ENCODE data around the gene BICD1.

Gene BICD1

DNA sequence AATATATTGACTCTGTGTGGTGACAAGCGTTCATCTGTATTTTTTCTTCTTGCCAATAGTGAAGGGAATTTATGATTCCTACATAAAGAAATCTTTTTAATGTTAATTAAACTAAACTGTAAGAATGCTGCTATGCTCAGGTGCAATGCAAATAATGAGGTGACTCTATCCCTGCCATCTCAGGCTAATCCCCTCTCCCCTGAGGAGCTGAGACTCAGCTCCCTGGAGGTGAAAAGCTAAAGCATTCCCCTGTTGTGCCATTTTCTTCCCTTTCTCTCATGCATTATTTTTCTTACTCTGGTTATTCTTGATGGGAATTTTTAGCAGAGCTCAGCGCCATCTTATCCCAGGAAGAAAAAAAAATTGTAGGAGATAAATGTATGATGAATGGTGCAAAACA is 178.8 kb downstream of the BICD1 start:
- no peak for DNase-seq

DNA sequence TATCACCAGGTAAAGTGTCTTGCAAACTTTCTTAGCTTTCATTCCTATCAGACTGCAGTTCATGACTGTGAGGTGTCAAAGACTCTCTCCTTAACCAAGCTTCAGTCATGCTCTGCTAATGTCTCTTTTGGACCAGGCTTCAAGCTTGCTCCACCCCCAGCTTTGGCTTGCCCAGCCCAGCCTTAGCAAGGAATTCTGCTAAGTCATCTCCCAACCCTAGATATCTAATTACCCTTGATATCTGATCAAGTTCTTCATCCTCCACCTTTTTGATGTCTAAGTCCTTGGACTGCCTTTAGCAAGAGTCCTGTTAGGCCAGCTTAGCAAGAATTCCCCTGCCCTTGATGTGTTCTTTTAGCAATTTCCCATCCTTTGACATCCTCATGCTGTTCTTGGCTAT is 183.8 kb downstream of the BICD1 start:
- no peak for DNase-seq

DNA sequence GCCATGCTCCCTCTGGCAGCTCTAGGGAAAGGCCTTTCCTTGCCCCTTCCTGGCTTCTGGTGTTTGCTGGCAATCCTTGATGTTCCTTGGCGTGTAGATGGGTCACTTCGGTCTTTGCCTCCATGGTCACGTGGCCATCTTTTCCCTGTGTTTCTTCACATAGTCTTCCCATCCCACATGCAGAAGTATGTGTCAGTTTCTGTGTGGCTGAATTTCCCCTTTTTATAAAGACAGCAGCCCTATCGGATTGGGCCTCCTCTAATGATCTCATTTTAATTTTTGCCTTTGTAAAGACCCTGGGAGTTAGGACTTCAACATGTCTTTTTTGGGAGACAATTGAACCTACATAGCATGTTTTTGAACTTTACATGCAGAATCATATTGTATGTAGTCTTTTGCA is 185.5 kb downstream of the BICD1 start:
- no peak for DNase-seq

DNA sequence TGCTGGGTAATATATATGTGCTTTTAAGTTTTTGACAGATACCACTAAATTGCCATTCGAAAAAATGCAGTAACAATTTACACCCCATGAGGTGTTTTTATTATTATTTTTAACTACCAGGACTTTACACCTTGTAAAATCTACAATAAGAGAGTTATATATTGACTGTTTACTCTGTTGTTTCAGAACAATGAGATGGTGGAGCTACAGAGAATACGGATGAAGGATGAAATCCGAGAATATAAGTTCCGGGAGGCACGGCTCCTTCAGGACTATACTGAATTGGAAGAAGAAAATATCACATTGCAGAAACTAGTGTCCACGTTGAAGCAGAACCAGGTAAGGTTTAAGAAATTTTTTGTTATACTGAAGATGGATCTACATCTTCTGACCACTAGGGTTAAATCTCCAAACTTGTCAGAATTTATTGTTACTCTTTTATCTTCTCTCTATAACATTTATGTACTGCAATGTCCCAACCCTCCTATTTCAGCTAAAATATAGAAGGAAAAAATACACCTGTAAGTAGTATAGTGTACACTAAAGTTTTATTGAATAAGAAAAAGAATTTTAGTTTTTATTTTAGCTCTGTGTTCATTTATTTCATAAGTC is 187.3 kb downstream of the BICD1 start:
- no peak for DNase-seq

DNA sequence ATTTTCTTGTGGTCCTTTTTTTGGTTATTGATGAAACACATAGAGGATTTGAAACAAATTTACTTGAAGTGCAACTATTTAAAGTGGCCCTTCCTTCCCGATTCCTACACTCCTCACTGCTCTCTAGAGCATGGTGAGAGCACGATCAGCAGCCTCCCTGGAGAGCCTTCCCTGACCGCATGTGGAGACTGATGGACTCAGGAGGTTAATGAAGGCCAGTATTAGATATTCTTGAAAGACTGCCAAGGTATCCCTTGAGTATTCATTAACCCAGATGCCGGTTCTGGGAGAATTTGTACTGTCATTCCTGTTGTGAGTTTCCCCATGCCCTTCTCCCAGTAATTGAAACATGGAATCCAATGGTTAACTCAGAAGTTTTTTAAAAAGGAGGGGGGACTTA is 189.9 kb downstream of the BICD1 start:
- DNase-seq: no peak

DNA sequence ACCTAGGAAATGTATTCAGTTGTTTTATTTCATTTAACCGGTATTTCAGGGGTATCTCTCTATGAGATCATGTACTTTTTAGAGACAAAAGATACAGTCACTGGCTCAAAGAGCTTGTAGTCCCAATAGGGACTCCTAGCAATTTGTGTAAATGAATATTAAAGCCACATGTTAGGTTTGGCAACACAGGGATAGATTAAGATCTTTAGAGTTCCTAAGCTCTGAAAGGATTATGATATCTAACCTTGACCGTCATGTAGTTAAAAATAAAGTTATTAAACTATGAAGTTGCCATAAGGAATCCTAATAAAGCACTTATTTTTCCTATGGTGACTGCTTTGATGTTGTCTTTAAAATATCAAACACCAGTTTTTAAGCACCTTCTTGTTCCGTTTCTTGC is 192.3 kb downstream of the BICD1 start:
- DNase-seq: no peak

DNA sequence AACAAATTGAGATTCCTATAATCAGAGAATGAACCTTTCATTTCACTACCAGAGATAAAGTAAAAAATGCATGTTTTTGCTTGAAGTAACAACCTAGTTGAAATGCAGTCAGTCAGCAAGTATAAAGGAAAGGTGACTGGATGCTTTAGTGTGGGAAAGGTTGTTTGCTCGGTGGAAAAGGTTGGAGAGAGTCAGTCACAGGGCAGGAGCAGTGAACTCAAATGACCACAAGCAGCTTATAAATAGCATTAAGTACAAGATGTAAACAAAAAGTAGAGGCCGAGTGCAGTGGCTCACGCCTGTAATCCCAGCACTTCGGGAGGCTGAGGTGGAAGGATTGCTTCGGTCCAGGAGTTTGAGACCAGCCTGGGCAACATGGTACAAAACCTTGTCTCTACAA is 194.6 kb downstream of the BICD1 start:
- DNase-seq: no peak

DNA sequence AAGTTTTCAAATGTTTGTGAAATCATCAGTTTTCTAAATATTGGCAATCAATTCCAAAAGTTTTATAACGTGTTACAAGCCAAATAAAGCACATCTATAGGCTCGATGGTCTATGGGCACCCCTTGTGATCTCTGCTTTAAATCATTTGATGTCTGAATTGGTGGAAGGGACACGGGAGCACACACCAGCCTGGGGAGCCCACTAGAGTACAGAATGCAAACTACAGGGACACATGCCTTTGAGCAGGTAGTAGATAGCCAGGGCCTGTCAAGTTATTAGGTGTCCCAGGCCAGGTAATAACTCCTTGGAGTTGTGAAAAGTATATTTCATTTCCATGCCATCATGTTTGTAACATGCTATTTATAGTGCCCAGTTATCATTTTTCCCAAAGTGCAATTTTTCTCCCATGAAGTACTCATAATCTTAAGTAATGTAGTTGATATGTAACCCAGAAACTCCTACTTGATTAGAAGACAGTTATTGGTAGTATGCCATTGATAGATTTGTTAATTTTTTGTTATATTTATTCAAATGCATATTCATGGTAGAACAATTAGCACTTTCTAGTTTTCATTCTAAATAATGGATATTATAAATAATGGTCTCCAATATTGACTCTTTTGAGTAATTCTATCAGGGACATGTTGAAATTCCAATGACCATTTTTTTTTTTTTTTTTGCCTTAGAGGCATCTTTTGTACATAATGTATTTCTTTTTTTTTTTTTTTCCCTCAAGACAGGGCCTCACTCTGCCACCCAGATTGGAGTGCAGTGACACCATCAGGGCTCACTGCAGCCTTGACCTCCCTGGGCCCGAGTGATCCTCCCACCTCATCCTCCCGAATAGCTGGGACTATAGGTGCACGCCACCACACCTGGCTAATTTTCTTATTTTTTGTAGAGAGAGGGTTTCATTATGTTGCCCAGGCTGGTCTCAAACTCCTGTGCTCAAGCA is 195.8 kb downstream of the BICD1 start:
- no peak for DNase-seq

DNA sequence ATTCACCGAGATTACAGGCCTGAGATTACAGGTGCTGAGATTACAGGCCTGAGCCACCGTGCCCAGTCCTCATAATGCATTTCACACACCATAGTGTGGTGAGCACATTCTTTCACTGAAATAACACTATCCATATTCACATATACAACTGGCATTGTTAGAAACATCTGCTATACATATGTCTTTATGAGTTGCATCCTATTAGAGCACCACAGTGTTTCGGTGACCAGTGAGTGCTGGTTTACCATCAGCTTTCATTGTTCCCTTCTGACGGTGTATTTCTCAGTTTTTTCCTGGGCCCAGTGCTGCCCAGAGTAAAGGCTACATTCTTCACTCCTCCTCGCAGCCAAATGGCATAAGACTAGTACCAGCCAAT is 196.5 kb downstream of the BICD1 start:
- no peak for DNase-seq

DNA sequence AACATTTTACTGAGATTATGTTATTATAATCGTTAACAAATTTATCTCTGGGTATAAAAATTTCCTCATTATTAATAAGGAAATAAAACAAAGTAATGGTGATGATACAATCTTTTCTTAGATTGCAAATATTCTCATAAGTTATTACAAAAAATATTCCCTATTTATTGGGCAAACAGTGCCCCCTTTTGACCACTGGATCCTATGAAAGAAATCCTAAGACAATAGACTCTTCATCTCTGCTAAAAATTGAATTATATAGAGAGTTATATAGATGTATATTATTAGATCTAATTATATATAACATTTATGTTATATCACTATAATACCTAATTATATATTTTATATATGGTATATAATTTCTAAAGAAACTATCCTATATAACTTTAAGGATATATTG is 198.5 kb downstream of the BICD1 start:
- no peak for DNase-seq

DNA sequence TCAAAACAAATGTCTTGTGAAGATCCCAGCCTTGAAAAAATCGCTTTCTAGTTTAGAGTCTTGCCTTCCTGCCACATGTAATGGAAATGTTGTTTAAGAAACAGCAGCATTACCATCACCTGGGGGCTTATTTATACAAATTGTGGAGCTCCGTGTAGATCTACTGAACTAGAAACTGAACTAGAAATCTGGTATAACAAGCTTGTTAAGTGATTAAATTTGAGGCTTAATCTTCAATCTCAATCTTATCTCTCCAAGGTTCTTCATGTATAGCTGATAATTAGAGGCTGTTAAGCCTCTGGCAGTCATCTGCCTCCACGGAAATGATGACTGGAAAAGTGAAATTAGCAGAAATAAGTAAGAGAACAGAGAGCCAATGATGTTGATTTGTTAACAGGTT is 200.7 kb downstream of the BICD1 start:
- no peak for DNase-seq

DNA sequence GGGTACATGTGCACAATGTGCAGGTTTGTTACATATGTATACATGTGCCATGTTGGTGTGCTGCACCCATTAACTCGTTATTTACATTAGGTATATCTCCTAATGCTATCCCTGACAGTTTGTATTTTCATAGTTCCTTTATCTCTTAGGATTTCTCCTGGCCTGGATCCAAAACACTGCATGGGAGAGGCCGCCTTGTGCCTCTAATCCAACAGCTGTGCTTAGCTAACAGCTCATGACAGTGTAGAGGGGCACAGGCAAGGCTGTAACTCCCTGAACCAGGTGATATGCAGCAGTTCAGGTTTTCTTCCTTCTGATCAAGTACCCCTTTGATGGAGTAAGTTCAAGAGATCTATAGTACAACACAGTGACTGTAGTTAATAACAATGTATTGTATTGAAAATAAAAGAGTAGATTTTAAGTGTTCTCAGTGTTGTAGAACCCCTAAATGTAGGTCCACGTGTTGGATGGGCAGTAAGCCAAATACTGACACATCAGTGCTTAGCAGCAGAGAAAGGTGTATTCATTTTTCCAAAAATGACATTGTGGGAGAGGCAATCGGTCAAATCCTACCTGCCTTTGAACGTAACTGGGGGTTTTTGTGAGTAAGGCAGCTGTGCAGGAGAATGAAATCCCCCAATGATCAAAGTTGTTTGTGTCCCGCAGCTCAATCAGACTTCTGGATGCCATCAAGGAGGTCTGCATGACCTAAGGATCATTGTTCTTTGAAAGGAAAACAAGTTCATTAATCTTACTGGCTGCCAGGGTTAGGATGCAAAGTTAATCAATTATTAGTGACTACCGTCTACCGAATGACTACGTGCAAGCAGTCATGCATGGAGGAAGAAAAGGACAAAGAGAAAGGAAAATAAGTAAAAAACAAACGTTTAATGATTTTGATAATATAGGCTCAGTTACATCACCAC is 203.4 kb downstream of the BICD1 start:
- no peak for DNase-seq

DNA sequence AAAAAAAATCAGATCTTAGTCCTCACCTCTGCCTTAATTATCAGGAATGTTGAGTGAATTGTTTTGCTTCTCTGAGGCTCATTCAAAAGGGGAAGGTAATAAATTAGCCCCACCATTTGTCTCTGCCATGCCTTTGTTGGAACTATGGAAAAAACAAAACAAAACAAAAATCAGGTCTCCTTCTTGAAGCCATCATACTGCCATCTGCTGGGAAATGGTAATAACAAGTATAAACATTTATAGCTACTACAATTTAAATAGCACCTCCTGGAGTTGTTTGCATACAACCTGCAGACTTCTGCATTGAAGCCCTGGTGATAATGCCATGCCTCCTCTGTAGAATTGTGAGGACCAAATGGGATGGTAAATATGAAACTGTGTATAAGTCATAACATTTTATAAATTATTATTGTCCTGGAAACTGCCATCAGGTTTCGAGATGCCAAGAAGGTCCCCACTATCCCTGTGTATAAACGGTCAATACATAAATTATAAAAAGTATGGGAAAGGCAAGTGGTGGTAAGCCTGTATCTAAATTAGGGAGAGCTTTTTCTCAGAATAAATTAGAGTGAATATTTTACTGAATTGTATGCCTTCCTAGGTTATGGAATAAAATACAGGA is 205.5 kb downstream of the BICD1 start:
- no peak for DNase-seq

DNA sequence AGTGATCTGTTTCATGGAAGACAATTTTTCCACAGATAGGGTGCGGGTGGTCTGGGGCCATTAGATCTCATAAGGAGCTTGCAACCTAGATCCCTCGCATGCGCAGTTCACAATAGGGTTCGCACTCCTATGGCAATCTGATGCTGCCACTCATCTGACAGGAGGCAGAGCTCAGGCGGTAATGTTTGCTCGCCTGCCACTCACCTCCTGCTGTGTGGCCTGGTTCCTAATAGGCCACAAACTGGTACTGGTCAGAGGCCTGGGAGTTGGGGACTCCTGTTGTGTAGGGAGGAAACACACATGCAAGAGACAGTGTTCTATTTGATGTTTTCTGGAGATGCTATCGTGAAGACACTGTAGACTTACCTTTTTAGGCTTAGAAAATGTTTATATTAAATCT is 215.7 kb downstream of the BICD1 start:
- no peak for DNase-seq

DNA sequence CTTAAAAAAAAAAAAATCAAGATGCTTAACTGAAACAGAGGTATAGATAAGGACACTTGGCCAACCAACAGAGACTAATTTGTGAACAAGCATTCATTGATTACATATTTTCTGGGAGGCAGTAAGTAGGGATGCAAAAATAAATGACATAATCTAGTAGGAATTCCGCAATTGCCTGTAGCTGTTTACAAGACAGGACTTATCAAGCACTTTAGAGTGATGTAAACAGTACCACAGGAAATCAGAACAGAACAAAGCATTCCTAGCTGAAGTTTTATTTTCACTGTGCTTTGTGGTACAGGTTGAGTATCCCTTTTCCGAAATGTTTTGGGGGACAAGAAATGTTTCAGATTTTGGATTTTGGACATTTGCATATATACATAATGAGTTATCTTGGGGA is 224.5 kb downstream of the BICD1 start:
- no peak for DNase-seq

DNA sequence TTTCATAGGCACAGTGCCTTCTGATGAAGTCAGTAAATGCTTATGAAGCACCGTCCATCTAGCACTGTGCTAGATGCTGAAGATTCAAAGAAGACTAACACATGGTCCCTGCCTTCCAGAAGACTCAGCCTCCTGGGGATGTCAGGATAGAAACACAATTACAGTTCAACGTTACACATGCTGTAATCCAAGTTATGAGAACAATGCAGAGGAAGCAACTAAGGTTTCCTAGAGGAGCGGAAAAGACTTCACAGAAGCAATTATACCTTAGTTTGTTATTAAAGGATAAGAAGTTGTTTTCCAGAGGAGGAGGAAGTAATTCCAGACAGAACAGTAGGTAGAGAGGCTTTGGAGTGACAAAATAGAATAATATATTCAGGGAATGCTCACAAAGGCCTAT is 225.8 kb downstream of the BICD1 start:
- no peak for DNase-seq

DNA sequence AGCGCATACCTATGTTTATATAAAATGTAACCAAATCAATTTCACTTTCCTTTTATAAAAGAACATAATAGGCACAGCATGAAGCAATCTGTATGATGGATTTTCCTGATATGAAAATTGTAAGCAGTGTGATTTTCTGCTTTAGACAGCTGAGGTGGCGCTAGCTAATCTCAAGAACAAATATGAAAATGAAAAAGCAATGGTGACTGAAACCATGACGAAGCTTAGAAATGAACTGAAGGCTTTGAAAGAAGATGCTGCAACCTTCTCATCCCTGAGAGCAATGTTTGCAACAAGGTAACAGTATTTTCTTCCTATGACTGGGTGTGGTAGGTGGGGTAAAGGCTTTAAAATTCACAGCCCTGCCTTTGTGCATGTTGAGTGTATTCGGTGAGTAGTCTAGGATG is 227.7 kb downstream of the BICD1 start:
- DNase-seq: no peak

DNA sequence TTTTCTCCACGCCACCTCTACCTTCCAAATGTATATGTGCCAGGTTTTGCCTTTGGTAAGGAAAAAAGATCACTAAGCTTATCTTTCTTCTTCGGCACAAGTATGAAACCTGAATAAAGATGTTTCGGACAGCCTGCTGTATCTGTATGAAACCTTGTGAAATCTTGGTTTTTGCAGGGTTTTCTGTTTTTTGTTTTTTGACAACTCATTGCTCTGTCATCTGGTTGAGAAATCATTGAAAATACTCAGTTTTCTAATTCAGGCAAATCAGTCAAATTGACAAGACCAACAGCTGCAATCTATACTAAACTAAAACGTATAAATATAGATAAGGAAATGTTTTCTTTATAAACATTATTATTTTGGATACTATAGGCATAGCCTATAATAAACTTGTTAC is 229.6 kb downstream of the BICD1 start:
- DNase-seq: no peak

DNA sequence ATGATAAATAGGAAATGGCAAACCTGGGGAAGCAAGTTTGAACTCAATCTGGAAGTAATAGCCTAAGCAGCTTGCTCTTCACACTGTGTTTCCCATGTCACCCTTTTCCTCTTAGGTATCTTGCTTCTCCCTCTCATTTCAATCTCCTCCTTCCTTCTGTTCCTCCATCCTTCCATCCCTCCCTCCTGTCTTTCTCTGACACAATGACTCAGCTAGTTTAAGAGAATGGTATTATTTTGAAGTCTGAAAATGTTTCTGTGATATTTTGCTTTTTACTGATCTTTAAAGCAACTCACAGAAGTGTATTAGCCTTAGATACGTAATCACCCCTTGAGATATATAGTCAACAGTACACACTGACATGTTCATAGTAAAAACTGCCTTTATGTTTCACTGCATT is 236.8 kb downstream of the BICD1 start:
- DNase-seq: no peak

DNA sequence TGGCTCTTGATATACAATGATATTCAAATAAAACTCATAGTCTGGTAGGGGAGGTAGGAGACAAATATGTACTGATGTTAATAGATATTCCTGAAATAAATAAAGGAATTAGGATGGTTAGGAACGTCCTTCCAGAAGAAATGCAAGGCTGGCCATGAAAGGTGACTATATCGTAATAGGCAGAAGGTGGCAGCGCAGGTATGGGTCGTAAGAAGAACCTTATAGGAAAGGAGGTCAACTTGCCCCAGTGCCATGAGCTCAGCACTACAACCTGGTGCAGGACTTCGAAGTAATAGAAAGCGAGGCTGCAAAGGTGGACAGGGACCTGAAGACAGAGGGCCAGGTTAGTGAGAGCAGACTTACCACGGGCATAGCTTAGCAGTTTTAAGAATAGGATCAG is 237.4 kb downstream of the BICD1 start:
- no peak for DNase-seq

DNA sequence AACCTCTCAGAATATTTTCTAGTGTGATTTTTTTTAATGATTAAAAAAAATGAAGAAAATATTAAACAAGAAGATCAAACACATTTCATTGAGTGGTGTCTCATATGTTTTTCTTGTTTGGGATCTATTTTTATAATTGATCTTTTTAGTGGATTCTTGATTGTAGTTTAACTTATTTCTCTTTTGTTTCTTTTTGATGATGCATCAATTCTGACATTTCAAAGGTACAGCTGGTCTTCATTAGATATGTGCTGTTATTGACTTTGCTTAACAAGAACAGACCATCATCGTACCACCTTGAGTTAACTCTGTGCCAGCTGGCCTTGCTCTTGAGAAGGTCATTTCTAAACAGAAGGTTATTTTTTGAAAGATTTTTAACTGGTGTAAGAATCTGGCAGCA is 246.9 kb downstream of the BICD1 start:
- no peak for DNase-seq

DNA sequence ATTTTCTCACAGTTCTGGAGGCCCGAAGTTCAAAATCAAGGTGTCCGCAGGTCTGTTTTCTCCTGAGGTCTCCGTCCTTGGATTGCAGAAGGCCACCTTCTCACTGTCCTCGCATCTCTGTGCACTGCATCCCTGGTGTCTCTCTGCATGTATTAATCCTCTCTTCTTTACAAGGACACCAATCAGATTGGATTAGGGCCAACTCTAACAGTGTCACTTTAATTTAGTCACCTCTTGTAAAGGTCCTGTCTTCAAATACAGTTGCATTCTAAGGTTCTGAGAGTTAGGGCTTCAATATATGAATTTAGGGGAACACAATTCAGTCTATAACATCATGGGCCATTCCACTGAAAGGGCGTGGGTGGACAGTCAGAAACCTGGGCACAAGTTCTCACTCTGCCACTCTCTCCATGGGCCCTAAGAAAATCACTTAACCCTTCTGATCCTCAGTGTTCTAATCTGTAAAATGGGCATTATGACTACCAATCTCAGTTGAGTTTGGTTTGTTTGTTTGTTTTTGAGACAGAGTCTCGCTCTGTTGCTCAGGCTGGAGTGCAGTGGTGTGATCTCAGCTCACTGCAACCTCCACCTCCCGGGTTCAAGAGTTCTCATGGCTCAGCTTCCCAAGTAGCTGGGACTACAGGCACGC is 251.1 kb downstream of the BICD1 start:
- DNase-seq: no peak

DNA sequence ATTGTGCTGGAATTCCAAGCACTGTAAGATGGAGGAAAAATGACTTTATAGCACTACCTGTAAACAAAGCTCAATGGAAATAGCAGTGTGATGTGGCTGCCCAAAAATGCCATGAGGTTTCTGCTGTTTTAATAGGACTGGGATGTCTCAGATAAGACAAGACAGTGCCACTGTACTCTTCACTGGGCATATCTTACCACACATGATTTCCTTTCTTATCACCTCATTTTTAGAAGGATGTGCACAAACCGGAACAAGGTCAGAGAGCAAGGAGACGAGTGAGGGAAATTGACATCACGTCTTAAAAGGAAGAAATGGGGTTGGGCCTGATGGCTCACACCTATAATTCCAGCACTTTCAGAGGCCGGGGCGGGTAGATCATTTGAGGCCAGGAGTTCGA is 254.3 kb downstream of the BICD1 start:
- no peak for DNase-seq
